Measurements from ENCODE around the gene AASDH.

GRCh38 chr4:56348576-56348975, 38.7 kb downstream of the AASDH start:
- TF ChIP-seq FOXM1 (IDR thresholded peaks at IDR 0.05; ENCODE audit: borderline replicate concordance) (no peak), BHLHE40 (IDR thresholded peaks at IDR 0.05; ENCODE audit: borderline replicate concordance) (no peak), L3MBTL2 (conservative IDR thresholded peaks at IDR 0.05) (no peak), SUZ12 (IDR thresholded peaks at IDR 0.05) (no peak)
